NCI-H2227 (cell line): ENCODE data around the gene CC2D1B.

Experiments used
- DNase-seq: peaks from one replicate; lab custom pipeline; 2025; ENCODE audit not compliant: unreplicated experiment; lab: John Stamatoyannopoulos, UW

Gene CC2D1B

DNA sequence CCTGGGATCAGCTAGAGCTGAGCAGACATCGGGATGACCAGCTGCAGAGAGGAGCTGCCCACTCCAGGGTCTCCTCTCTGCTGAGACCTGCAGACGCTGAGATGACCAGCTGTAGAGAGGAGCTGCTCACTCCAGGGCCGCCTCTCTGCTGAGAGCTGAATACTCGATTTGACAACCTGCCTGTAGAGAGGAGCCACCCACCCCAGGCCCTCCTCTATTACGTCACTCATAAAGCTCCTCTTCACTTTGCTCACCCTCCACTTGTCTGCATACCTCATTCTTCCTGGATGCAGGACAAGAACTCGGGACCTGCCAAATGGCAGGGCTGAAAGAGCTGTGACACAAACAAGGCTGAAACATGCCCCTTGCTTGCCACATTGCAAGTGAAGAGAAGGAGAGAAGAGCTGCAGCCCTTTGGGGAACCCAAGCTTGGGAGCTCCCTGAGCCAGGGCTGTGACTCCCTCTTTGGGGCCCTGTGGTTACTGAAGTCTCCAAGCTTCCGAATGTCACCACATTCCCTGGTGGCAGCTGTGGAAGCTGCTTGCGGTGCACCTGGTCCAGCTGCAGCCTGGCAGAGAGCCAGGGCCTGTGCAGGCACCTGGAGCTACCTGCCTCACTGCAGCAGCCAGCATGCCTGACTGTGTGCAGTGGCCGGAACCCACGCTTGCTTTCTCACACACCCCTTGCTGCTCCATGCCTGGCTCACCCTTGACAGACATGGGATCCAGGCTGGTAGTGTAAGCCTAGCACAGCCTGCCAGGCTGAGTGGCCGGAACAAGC, 59.6 kb downstream of the CC2D1B start:
- no peak for DNase-seq

DNA sequence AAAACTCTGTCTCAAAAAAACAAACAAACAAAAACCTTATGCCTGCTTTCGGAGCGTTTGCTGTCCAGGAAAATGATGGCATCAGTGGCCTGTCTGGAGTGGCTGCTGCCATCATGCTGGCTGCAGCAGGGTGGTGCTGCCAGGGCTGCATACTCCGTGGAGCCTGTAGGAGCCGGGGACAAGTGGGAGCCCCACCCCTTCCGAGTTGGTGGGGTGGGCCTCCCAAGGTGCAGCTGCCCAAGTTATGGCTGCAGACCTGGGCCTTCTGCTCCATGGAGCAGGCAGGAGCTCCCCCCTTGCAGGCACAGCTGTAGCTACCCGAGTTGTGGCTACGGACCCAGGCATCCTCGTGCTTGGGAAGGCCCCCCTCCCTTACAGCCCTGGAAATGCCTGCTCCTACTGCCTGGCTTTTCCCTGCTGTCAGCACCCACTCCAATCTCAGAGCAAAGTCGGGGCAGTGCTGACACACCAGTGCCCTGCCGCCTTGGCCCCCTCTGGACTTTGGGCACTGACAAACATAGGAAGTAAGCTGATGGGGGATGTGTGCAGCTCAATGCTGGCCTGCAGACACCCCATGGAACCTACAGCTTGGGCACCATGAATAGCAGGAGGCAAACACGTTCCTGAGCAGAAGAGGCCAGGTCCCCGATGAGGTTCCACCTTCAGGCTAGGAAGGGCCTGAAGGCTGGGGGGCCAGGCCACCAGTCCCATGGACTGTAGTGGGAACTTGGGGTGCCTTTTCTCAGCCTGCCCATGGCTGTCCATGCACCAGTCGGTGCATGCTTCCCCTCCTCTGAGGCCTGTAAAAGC, 60.4 kb downstream of the CC2D1B start:
- no peak for DNase-seq
